ENCODE data around the gene SLC6A1.

SLC6A1 gene

GRCh38 chr3:10992017-10992942, at the start of gene SLC6A1:
TSS of gene SLC6A1 (plus strand) at chr3:10992748. CDS start at chr3:11017212, 24,464 bp downstream.
- H3K36me3 ChIP-seq (ENCODE audit: control insufficient read depth in 2 of 2, insufficient read depth in 2 of 2, low read length in 2 of 2), result no peaks in the 10 kb centered on the region
- peak within 1 kb of the TSS; percentile 32 to 38 for H3K4me3 ChIP-seq (ENCODE audit: low read length in 2 of 2)
- H3K27me3 ChIP-seq (ENCODE audit: control insufficient read depth in 2 of 2, insufficient read depth in 2 of 2, low read length in 2 of 2), result peaks cover 18 to 46% of the 10 kb centered on the region in 2 donors
- no peak within 1 kb of the TSS for H3K9ac ChIP-seq (ENCODE audit: low read depth in 1 of 2, low read length in 2 of 2)
- no peaks in the 10 kb centered on the region for H3K4me1 ChIP-seq (ENCODE audit: control insufficient read depth in 2 of 2, insufficient read depth in 2 of 2, low read length in 2 of 2)
- no peaks in the 10 kb centered on the region for H3K9me3 ChIP-seq (ENCODE audit: control insufficient read depth in 2 of 2, low read length in 2 of 2)
- H3K27ac ChIP-seq (ENCODE audit: low read depth in 2 of 2, low read length in 2 of 2), result no peak within 1 kb of the TSS

- no peak overlapping the region for H3K27ac ChIP-seq (ENCODE audit: low read depth in 2 of 2, low read length in 2 of 2)
- H3K4me1 ChIP-seq (ENCODE audit: control insufficient read depth in 2 of 2, insufficient read depth in 2 of 2, low read length in 2 of 2), result no peaks in the 10 kb centered on the region
- H3K27me3 ChIP-seq (ENCODE audit: control insufficient read depth in 2 of 2, insufficient read depth in 2 of 2, low read length in 2 of 2), result peaks cover 0 to 4% of the 10 kb centered on the region in 2 donors
- no peak overlapping the region for H3K9ac ChIP-seq (ENCODE audit: low read depth in 1 of 2, low read length in 2 of 2)
- H3K4me3 ChIP-seq (ENCODE audit: low read length in 2 of 2), result no peak overlapping the region
- peaks cover 0 to 5% of the 10 kb centered on the region in 2 donors for H3K9me3 ChIP-seq (ENCODE audit: control insufficient read depth in 2 of 2, low read length in 2 of 2)
- no peaks in the 10 kb centered on the region for H3K36me3 ChIP-seq (ENCODE audit: control insufficient read depth in 2 of 2, insufficient read depth in 2 of 2, low read length in 2 of 2)
Measured at GRCh38 chr3:10944866-10945265, 47.7 kb upstream of the SLC6A1 start.

GRCh38 chr3:10945683-10946287, 46.8 kb upstream of the SLC6A1 start:
- Histone ChIP-seq H3K4me3 (ENCODE audit: low read length in 2 of 2) (no peak overlapping the region), H3K4me1 (ENCODE audit: control insufficient read depth in 2 of 2, insufficient read depth in 2 of 2, low read length in 2 of 2) (no peaks in the 10 kb centered on the region), H3K36me3 (ENCODE audit: control insufficient read depth in 2 of 2, insufficient read depth in 2 of 2, low read length in 2 of 2) (no peaks in the 10 kb centered on the region), H3K27me3 (ENCODE audit: control insufficient read depth in 2 of 2, insufficient read depth in 2 of 2, low read length in 2 of 2) (peaks cover 0 to 4% of the 10 kb centered on the region in 2 donors), H3K9ac (ENCODE audit: low read depth in 1 of 2, low read length in 2 of 2) (no peak overlapping the region), H3K9me3 (ENCODE audit: control insufficient read depth in 2 of 2, low read length in 2 of 2) (peaks cover 0 to 5% of the 10 kb centered on the region in 2 donors), H3K27ac (ENCODE audit: low read depth in 2 of 2, low read length in 2 of 2) (no peak overlapping the region)

- no peak overlapping the region for H3K9ac ChIP-seq (ENCODE audit: low read depth in 1 of 2, low read length in 2 of 2)
- no peak overlapping the region for H3K27ac ChIP-seq (ENCODE audit: low read depth in 2 of 2, low read length in 2 of 2)
- no peak overlapping the region for H3K4me3 ChIP-seq (ENCODE audit: low read length in 2 of 2)
- H3K9me3 ChIP-seq (ENCODE audit: control insufficient read depth in 2 of 2, low read length in 2 of 2), result peaks cover 0 to 5% of the 10 kb centered on the region in 2 donors
- H3K27me3 ChIP-seq (ENCODE audit: control insufficient read depth in 2 of 2, insufficient read depth in 2 of 2, low read length in 2 of 2), result peaks cover 0 to 4% of the 10 kb centered on the region in 2 donors
- no peaks in the 10 kb centered on the region for H3K36me3 ChIP-seq (ENCODE audit: control insufficient read depth in 2 of 2, insufficient read depth in 2 of 2, low read length in 2 of 2)
- H3K4me1 ChIP-seq (ENCODE audit: control insufficient read depth in 2 of 2, insufficient read depth in 2 of 2, low read length in 2 of 2), result no peaks in the 10 kb centered on the region
Measured at GRCh38 chr3:10946526-10946925, 46.0 kb upstream of the SLC6A1 start.

DNA sequence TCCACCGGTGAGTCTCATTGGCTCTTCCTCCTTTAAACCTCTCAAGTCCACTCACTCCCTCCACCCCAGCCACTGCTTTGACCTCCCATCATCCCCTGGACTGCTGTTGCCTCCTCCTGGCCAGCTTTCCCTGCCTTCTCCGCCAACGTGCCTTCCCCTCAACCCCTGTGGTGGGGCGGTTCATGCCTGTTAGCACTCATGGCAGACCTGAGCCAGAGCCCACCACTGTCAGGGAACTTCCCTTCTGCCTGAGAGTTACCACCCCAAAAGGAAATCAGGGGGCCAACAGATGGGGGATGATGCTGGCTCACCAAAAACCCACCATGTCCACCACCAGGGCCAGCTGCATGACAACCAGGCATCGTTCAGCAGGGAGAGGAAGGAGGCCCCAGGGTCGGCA, 44.2 kb upstream of the SLC6A1 start:
- H3K27ac ChIP-seq (ENCODE audit: low read depth in 2 of 2, low read length in 2 of 2), result no peak overlapping the region
- peaks cover 0 to 4% of the 10 kb centered on the region in 2 donors for H3K27me3 ChIP-seq (ENCODE audit: control insufficient read depth in 2 of 2, insufficient read depth in 2 of 2, low read length in 2 of 2)
- H3K36me3 ChIP-seq (ENCODE audit: control insufficient read depth in 2 of 2, insufficient read depth in 2 of 2, low read length in 2 of 2), result no peaks in the 10 kb centered on the region
- H3K9ac ChIP-seq (ENCODE audit: low read depth in 1 of 2, low read length in 2 of 2), result no peak overlapping the region
- no peaks in the 10 kb centered on the region for H3K4me1 ChIP-seq (ENCODE audit: control insufficient read depth in 2 of 2, insufficient read depth in 2 of 2, low read length in 2 of 2)
- no peaks in the 10 kb centered on the region for H3K9me3 ChIP-seq (ENCODE audit: control insufficient read depth in 2 of 2, low read length in 2 of 2)
- H3K4me3 ChIP-seq (ENCODE audit: low read length in 2 of 2), result no peak overlapping the region

- Histone ChIP-seq H3K27ac (ENCODE audit: low read depth in 2 of 2, low read length in 2 of 2) (no peak overlapping the region), H3K9ac (ENCODE audit: low read depth in 1 of 2, low read length in 2 of 2) (no peak overlapping the region), H3K9me3 (ENCODE audit: control insufficient read depth in 2 of 2, low read length in 2 of 2) (no peaks in the 10 kb centered on the region), H3K27me3 (ENCODE audit: control insufficient read depth in 2 of 2, insufficient read depth in 2 of 2, low read length in 2 of 2) (peaks cover 0 to 4% of the 10 kb centered on the region in 2 donors), H3K36me3 (ENCODE audit: control insufficient read depth in 2 of 2, insufficient read depth in 2 of 2, low read length in 2 of 2) (no peaks in the 10 kb centered on the region), H3K4me1 (ENCODE audit: control insufficient read depth in 2 of 2, insufficient read depth in 2 of 2, low read length in 2 of 2) (no peaks in the 10 kb centered on the region), H3K4me3 (ENCODE audit: low read length in 2 of 2) (no peak overlapping the region)
Measured at GRCh38 chr3:10949197-10949596, 43.4 kb upstream of the SLC6A1 start.

- Histone ChIP-seq H3K4me1 (ENCODE audit: control insufficient read depth in 2 of 2, insufficient read depth in 2 of 2, low read length in 2 of 2) (no peaks in the 10 kb centered on the region), H3K27ac (ENCODE audit: low read depth in 2 of 2, low read length in 2 of 2) (no peak overlapping the region), H3K9me3 (ENCODE audit: control insufficient read depth in 2 of 2, low read length in 2 of 2) (no peaks in the 10 kb centered on the region), H3K36me3 (ENCODE audit: control insufficient read depth in 2 of 2, insufficient read depth in 2 of 2, low read length in 2 of 2) (no peaks in the 10 kb centered on the region), H3K9ac (ENCODE audit: low read depth in 1 of 2, low read length in 2 of 2) (no peak overlapping the region), H3K27me3 (ENCODE audit: control insufficient read depth in 2 of 2, insufficient read depth in 2 of 2, low read length in 2 of 2) (peaks cover 0 to 4% of the 10 kb centered on the region in 2 donors), H3K4me3 (ENCODE audit: low read length in 2 of 2) (no peak overlapping the region)
Measured at GRCh38 chr3:10950476-10951294, 41.9 kb upstream of the SLC6A1 start.

DNA sequence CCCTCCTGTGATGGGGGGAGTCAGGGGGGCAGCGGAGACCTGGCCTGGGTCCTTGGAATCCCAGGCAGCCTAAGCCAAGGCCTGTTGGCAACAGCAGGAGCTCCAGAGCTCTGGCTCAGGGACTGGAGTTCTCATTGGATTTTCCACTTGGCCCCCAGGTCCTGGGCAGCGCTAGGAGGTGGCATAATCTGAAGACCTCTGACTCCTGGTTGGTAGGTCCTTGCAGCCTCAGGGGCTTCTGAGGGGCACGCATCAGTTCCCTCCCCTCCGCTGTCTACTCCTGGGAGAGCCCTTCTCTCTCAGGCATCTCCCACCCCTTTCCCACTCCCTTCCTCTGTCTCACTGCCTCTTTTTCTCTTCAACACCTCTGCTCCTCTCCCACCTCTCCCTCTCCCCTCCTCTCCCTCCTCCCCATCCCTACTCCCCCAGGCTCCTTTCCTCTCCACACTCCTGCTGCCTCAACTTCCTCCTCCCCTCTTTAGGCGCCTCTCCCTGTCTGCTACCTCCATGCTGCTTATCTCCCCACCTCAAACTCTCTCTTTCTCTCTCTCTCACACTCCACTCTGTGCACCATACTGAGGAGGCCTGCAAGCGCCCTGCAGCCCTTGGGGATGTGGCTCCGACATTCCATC, 41.1 kb upstream of the SLC6A1 start:
- Histone ChIP-seq H3K9ac (ENCODE audit: low read depth in 1 of 2, low read length in 2 of 2) (no peak overlapping the region), H3K4me3 (ENCODE audit: low read length in 2 of 2) (no peak overlapping the region), H3K9me3 (ENCODE audit: control insufficient read depth in 2 of 2, low read length in 2 of 2) (no peaks in the 10 kb centered on the region), H3K36me3 (ENCODE audit: control insufficient read depth in 2 of 2, insufficient read depth in 2 of 2, low read length in 2 of 2) (no peaks in the 10 kb centered on the region), H3K27ac (ENCODE audit: low read depth in 2 of 2, low read length in 2 of 2) (no peak overlapping the region), H3K27me3 (ENCODE audit: control insufficient read depth in 2 of 2, insufficient read depth in 2 of 2, low read length in 2 of 2) (peaks cover 0 to 4% of the 10 kb centered on the region in 2 donors), H3K4me1 (ENCODE audit: control insufficient read depth in 2 of 2, insufficient read depth in 2 of 2, low read length in 2 of 2) (no peaks in the 10 kb centered on the region)

GRCh38 chr3:10952525-10952924, 40.0 kb upstream of the SLC6A1 start:
- Histone ChIP-seq H3K27ac (ENCODE audit: low read depth in 2 of 2, low read length in 2 of 2) (no peak overlapping the region), H3K4me3 (ENCODE audit: low read length in 2 of 2) (no peak overlapping the region), H3K4me1 (ENCODE audit: control insufficient read depth in 2 of 2, insufficient read depth in 2 of 2, low read length in 2 of 2) (no peaks in the 10 kb centered on the region), H3K27me3 (ENCODE audit: control insufficient read depth in 2 of 2, insufficient read depth in 2 of 2, low read length in 2 of 2) (peaks cover 0 to 4% of the 10 kb centered on the region in 2 donors), H3K36me3 (ENCODE audit: control insufficient read depth in 2 of 2, insufficient read depth in 2 of 2, low read length in 2 of 2) (no peaks in the 10 kb centered on the region), H3K9me3 (ENCODE audit: control insufficient read depth in 2 of 2, low read length in 2 of 2) (no peaks in the 10 kb centered on the region), H3K9ac (ENCODE audit: low read depth in 1 of 2, low read length in 2 of 2) (no peak overlapping the region)
